ENCODE data around the gene CTNNB1. TPM values are rescaled to one million over a fixed set of nuclear protein-coding genes. Genes with fewer than 3 reads are reported as not detected.
A peak's percentile ranks its signal among the peaks of the same experiment; 100 is the strongest.

Gene CTNNB1
- total and polyA plus RNA-seq, 2 of the 13 experiments (the other 11 are each of a cell fraction or from before 2014, with no cell fraction given): 398 to 489 TPM

DNA sequence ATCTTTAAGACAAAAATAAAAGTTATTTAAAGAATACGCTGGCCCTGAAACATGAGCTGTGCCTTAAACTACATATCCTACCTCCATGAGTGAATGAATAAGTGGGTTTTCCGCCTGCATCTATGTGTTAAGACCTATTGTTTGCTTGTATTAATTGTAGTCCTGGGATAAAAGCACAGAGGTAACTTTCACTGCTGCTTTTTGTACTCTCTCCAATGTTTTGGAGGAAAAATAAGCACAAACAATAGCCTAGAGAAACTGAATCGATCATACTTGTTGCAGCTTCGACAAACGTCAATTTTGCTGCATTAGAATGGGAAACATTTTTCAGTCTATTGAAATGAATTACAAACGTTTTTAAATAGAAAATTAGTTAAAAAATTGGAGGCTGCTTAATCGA is 1.3 kb upstream of the CTNNB1 start:
- 43% methylated on average over 7 of the region's 7 CpGs for WGBS (ENCODE audit: low lambda C conversion rate)
- H3K36me3 ChIP-seq (replicated peaks in 1 of 2; ENCODE audit: control insufficient read depth in 1 of 2, insufficient read depth in 2 of 2, low read length in 2 of 2): no peaks in the 10 kb centered on the region
- no peak overlapping the region for H3K27ac ChIP-seq (ENCODE audit: extremely low read length, insufficient read depth, low read length)
- POLR2A ChIA-PET: interaction anchor here (0.9 to 3.7 kb wide), 6 partner anchors 9 to 692 kb away, joined by 3 to 26 read pairs (median 8); partner anchors contain the start of gene ZNF620
- in situ Hi-C loops (cut with HindIII; ENCODE audit: extremely low pct_ligation_motif_present, low pct_unique_long_range_greater_than_20kb): no loop called here
- TF ChIP-seq CBX2 (IDR thresholded peaks at IDR 0.05; ENCODE audit: low read depth, low read length) (0 out of 2 replicates have a peak, but pooled peaks have one; percentile 79), CBX2 (CRISPR knock-in tag; IDR thresholded peaks at IDR 0.05; ENCODE audit: low read depth) (no peak)
- TF ChIP-seq, protein P1, sequence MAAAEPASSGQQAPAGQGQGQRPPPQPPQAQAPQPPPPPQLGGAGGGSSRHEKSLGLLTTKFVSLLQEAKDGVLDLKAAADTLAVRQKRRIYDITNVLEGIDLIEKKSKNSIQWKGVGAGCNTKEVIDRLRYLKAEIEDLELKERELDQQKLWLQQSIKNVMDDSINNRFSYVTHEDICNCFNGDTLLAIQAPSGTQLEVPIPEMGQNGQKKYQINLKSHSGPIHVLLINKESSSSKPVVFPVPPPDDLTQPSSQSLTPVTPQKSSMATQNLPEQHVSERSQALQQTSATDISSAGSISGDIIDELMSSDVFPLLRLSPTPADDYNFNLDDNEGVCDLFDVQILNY (CRISPR knock-in tag; conservative IDR thresholded peaks at IDR 0.05): no peak
- H3K27me3 ChIP-seq (ENCODE audit: control insufficient read depth in 1 of 2, insufficient read depth in 2 of 2, low read length in 2 of 2): peaks cover 0 to 5% of the 10 kb centered on the region in 2 experiments; a peak in 1 of 5 replicates
- no peaks in the 10 kb centered on the region for H3K9me3 ChIP-seq (ENCODE audit: low read length)
- H3K79me2 ChIP-seq (ENCODE audit: insufficient read depth, low read length): peaks cover 41% of the 10 kb centered on the region
- peaks cover 15% of the 10 kb centered on the region for H3K4me1 ChIP-seq (ENCODE audit: insufficient read depth, low read length)
- H4K20me1 ChIP-seq (ENCODE audit: insufficient read depth, low read length): peaks cover 31% of the 10 kb centered on the region
- intact Hi-C loops (cut with micrococcal nuclease; ENCODE audit: unreplicated experiment): loop anchor here (2.0 to 10.0 kb wide), 5 partner anchors 263 to 613 kb away; no protein-coding TSS in a partner anchor
- DNase-seq (ENCODE audit: low spot score) (no peak), FAIRE-seq (no peak), ATAC-seq (no peak)
- H3K9ac ChIP-seq (ENCODE audit: insufficient read depth, low read depth, low read length): peak overlapping the region; percentile 99; the same call in 1 of the 2 replicates
- H3K4me3 ChIP-seq (replicated peaks in 1 of 3; ENCODE audit: insufficient read depth in 1 of 3, low read depth in 2 of 3, low read length in 3 of 3): peak overlapping the region; percentile 98 to 100 (median 99); a peak in 4 of 6 replicates
- CTCF ChIA-PET (ENCODE audit: low intra/inter-chr PET ratio, low total read pairs): no interaction called here
- peak overlapping the region; percentile 93 for H3K4me2 ChIP-seq (ENCODE audit: low read depth, low read length)
- peak overlapping the region; percentile 18 for H2AFZ ChIP-seq (ENCODE audit: low read length)
- BruUV-seq (replicated peaks): TSS peak; percentile 88

DNA sequence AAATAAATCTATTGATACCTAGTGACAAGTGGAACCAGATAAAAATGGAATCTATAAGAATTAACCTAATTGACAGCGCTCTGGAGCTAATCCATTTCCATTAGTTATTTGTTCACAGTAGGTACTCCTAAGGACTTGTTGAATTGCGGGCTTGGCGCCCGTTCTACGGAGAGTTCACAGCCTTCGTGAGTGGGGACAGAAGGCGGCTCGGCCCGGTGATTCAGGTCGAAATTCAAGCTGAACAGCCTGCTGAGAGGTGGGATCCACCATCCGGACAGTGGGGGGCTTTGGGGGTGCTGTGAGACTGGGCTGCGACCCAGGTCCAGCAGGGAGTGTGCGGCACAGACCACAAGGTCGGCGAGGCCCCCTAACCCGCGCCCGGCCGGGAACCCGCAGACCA is 779 bp upstream of the CTNNB1 start:
- Histone ChIP-seq H3K27ac (ENCODE audit: extremely low read length, insufficient read depth, low read length) (peak overlapping the region; percentile 93), H3K27me3 (ENCODE audit: control insufficient read depth in 1 of 2, insufficient read depth in 2 of 2, low read length in 2 of 2) (peaks cover 0 to 5% of the 10 kb centered on the region in 2 experiments; a peak in 1 of 5 replicates), H3K9ac (ENCODE audit: insufficient read depth, low read depth, low read length) (peak overlapping the region; percentile 99), H2AFZ (ENCODE audit: low read length) (no peak overlapping the region), H3K36me3 (replicated peaks in 1 of 2; ENCODE audit: control insufficient read depth in 1 of 2, insufficient read depth in 2 of 2, low read length in 2 of 2) (no peaks in the 10 kb centered on the region), H3K79me2 (ENCODE audit: insufficient read depth, low read length) (peaks cover 45% of the 10 kb centered on the region), H3K4me3 (replicated peaks in 1 of 3; ENCODE audit: insufficient read depth in 1 of 3, low read depth in 2 of 3, low read length in 3 of 3) (peak overlapping the region; percentile 98 to 100 (median 99)), H3K9me3 (ENCODE audit: low read length) (no peaks in the 10 kb centered on the region), H3K4me2 (ENCODE audit: low read depth, low read length) (peak overlapping the region; percentile 93), H3K4me1 (ENCODE audit: insufficient read depth, low read length) (peaks cover 19% of the 10 kb centered on the region), H4K20me1 (ENCODE audit: insufficient read depth, low read length) (peaks cover 36% of the 10 kb centered on the region)
- in situ Hi-C loops (cut with HindIII; ENCODE audit: extremely low pct_ligation_motif_present, low pct_unique_long_range_greater_than_20kb) (no loop called here), intact Hi-C loops (cut with micrococcal nuclease; ENCODE audit: unreplicated experiment) (loop anchor here (2.0 to 10.0 kb wide), 5 partner anchors 264 to 614 kb away; no protein-coding TSS in a partner anchor)
- DNase-seq (ENCODE audit: low spot score): peak; percentile 20
- peak; percentile 41; the same call in 2 of the 3 replicates for ATAC-seq
- ChIA-PET POLR2A (interaction anchor here (0.9 to 3.7 kb wide), 18 partner anchors 9 to 693 kb away, joined by 3 to 26 read pairs (median 6); partner anchors contain the start of genes ZNF620 and ZNF621), CTCF (ENCODE audit: low intra/inter-chr PET ratio, low total read pairs) (no interaction called here)
- no TSS peak for BruUV-seq (replicated peaks)
- no peak for FAIRE-seq
- WGBS (ENCODE audit: low lambda C conversion rate): 4% methylated on average over 4 of the region's 20 CpGs
- TF ChIP-seq HNRNPLL (IDR thresholded peaks at IDR 0.05; ENCODE audit: low read depth, low read length, poor library complexity, severe bottlenecking): peak; percentile 24
- TF ChIP-seq SYNCRIP (IDR thresholded peaks at IDR 0.05; ENCODE audit: insufficient read depth, low read depth, low read length): no peak
- 0 out of 2 replicates have a peak, but pooled peaks have one; percentile 0 for TF ChIP-seq ZNF749 (CRISPR knock-in tag; IDR thresholded peaks at IDR 0.05; ENCODE audit: borderline replicate concordance)
- 0 out of 2 replicates have a peak, but pooled peaks have one; percentile 25 for TF ChIP-seq ELF4 (CRISPR knock-in tag; IDR thresholded peaks at IDR 0.05; ENCODE audit: borderline replicate concordance)
- TF ChIP-seq ZNF260 (CRISPR knock-in tag; IDR thresholded peaks at IDR 0.05; ENCODE audit: borderline replicate concordance, low read depth): no peak
- 0 out of 2 replicates have a peak, but pooled peaks have one; percentile 3 for TF ChIP-seq ZNF570 (CRISPR knock-in tag; IDR thresholded peaks at IDR 0.05; ENCODE audit: borderline replicate concordance)
- TF ChIP-seq ZNF766 (CRISPR knock-in tag; IDR thresholded peaks at IDR 0.05; ENCODE audit: borderline replicate concordance): no peak
- TF ChIP-seq, protein P2, sequence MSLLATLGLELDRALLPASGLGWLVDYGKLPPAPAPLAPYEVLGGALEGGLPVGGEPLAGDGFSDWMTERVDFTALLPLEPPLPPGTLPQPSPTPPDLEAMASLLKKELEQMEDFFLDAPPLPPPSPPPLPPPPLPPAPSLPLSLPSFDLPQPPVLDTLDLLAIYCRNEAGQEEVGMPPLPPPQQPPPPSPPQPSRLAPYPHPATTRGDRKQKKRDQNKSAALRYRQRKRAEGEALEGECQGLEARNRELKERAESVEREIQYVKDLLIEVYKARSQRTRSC (CRISPR knock-in tag; IDR thresholded peaks at IDR 0.05; ENCODE audit: low read depth): 0 out of 2 replicates have a peak, but pooled peaks have one; percentile 9
- 0 out of 2 replicates have a peak, but pooled peaks have one; percentile 33 for TF ChIP-seq ZBTB7A (CRISPR knock-in tag; IDR thresholded peaks at IDR 0.05)
- TF ChIP-seq CBX2 (IDR thresholded peaks at IDR 0.05; ENCODE audit: low read depth, low read length): 0 out of 2 replicates have a peak, but pooled peaks have one; percentile 30
- no peak for TF ChIP-seq CBX2 (CRISPR knock-in tag; IDR thresholded peaks at IDR 0.05; ENCODE audit: low read depth)
- TF ChIP-seq, protein P3, sequence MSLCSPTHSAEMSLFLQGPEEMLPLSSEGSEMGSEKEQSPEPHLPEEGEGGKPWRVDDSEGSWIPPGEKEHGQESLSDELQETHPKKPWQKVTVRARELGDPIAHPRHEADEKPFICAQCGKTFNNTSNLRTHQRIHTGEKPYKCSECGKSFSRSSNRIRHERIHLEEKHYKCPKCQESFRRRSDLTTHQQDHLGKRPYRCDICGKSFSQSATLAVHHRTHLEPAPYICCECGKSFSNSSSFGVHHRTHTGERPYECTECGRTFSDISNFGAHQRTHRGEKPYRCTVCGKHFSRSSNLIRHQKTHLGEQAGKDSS (CRISPR knock-in tag; IDR thresholded peaks at IDR 0.05; ENCODE audit: borderline replicate concordance, low read depth): peak; percentile 17; the same call in 1 of the 2 replicates

All from HepG2 (cell line).